Gastroesophageal sphincter (tissue), 4 donors: ENCODE measurements around the gene CRYL1. TPM values are rescaled to one million over a fixed set of nuclear protein-coding genes. Genes with fewer than 3 reads are reported as not detected.

Experiments
- ATAC-seq: fragments of 150-250 bp; one replicate; pipeline ENCODE4 v1.9.1; 2016; ENCODE audit warnings: mild to moderate bottlenecking, moderate library complexity
- H3K27ac ChIP-seq, 4 donors: fragments of 200-600 bp; sonication (generic) in 3 of 4; 1 replicate in 3 of 4; 2 replicates in 1 of 4; pipeline ENCODE4 v1.5.1; 2016 to 2019
- H3K27me3 ChIP-seq: fragments of 200-600 bp; sonication (generic); one replicate; pipeline ENCODE4 v1.5.1; 2019
- H3K36me3 ChIP-seq, 2 donors: fragments of 200-600 bp; sonication (generic); one replicate each; pipeline ENCODE4 v1.5.1; 2019; ENCODE audit warnings: control low read depth in 1 of 2
- H3K4me1 ChIP-seq, 3 donors: fragments of 200-600 bp; sonication (generic); 1 replicate in 2 of 3; 2 replicates in 1 of 3; pipeline ENCODE4 v1.5.1; 2016 to 2019; ENCODE audit warnings: control low read depth in 2 of 3
- H3K4me3 ChIP-seq, 2 donors: fragments of 200-600 bp; sonication (generic); one replicate each; pipeline ENCODE4 v1.5.1; 2019; ENCODE audit warnings: mild to moderate bottlenecking in 1 of 2, moderate library complexity in 1 of 2
- H3K9me3 ChIP-seq, 3 donors: fragments of 200-600 bp; sonication (generic); one replicate each; pipeline ENCODE4 v1.5.1; 2017 to 2019; ENCODE audit warnings: control low read depth in 2 of 3
- CTCF ChIP-seq, 4 experiments: fragments of 200-600 bp in 2 of 4; fragments of 450-650 bp in 2 of 4; sonication (generic) in 1 of 4; IDR thresholded peaks; one replicate each; pipeline ENCODE4 v1.5.1; 2017 to 2019; ENCODE audit warnings: antibody characterized with exemption in 4 of 4, mild to moderate bottlenecking in 2 of 4, moderate library complexity in 2 of 4
- EP300 ChIP-seq: sonication (generic); formaldehyde crosslinking; IDR thresholded peaks from one replicate; pipeline ENCODE4 v1.6.1; 2017; ENCODE audit warnings: antibody characterized with exemption, mild to moderate bottlenecking
- POLR2A ChIP-seq, 2 donors: fragments of 450-650 bp; IDR thresholded peaks; one replicate each; pipeline ENCODE4 v1.6.1; 2017; ENCODE audit warnings: antibody characterized with exemption in 2 of 2, mild to moderate bottlenecking in 2 of 2, moderate library complexity in 1 of 2
- POLR2AphosphoS5 ChIP-seq: sonication (generic); formaldehyde crosslinking; IDR thresholded peaks from one replicate; pipeline ENCODE4 v1.6.1; 2017; ENCODE audit warnings: antibody characterized with exemption
- WGBS, 2 donors: methylation state at CpG; one replicate each; pipeline ENCODE4 v1.1.5; 2018; ENCODE audit warnings: low coverage in 1 of 2; 5-methylcytosine and 5-hydroxymethylcytosine counted together
- total RNA-seq, 4 donors: library from RNA; depleted of rRNA; stranded (reverse); fragments of >200 nt; gene quantifications; one replicate each; pipeline ENCODE4 v1.1.0, GENCODE V29; 2016

CRYL1 gene
- total RNA-seq, 4 donors from 2014 or later: 45.9 to 55.9 (median 47.0) TPM

- peak; percentile 18 for ATAC-seq
- no peaks in the 10 kb centered on the region for H3K36me3 ChIP-seq
- no peak overlapping the region for H3K4me3 ChIP-seq
- H3K27ac ChIP-seq: no peak overlapping the region
- peaks cover 0 to 18% (median 0%) of the 10 kb centered on the region in 3 donors for H3K4me1 ChIP-seq
- no peaks in the 10 kb centered on the region for H3K9me3 ChIP-seq
- TF ChIP-seq POLR2A (IDR thresholded peaks at IDR 0.05): no peak
- no peak for TF ChIP-seq CTCF (IDR thresholded peaks at IDR 0.05)
- TF ChIP-seq EP300: no peak
- no peak for TF ChIP-seq POLR2AphosphoS5
- no peaks in the 10 kb centered on the region for H3K27me3 ChIP-seq
- WGBS, 2 donors: 36 to 49% methylated on average over 7 of the region's 8 CpGs
Observed at GRCh38 chr13:20494656-20495055, 31.0 kb downstream of the CRYL1 start.

GRCh38 chr13:20492641-20493040 lies 33.0 kb downstream of the CRYL1 start:
- no peak overlapping the region for H3K4me3 ChIP-seq
- no peaks in the 10 kb centered on the region for H3K9me3 ChIP-seq
- no peaks in the 10 kb centered on the region for H3K27me3 ChIP-seq
- peaks cover 0 to 18% of the 10 kb centered on the region in 2 donors for H3K36me3 ChIP-seq
- TF ChIP-seq CTCF (IDR thresholded peaks at IDR 0.05): peak in 3 of 4 experiments; percentile 13 to 30 (median 15)
- TF ChIP-seq EP300: no peak
- no peak for TF ChIP-seq POLR2A (IDR thresholded peaks at IDR 0.05)
- TF ChIP-seq POLR2AphosphoS5: no peak
- no peak for ATAC-seq
- H3K4me1 ChIP-seq: peaks cover 0 to 18% (median 0%) of the 10 kb centered on the region in 3 donors
- 52 to 60% methylated on average over 1 to 3 of the region's 3 CpGs for WGBS, 2 donors
- H3K27ac ChIP-seq: no peak overlapping the region

- peaks cover 0 to 23% of the 10 kb centered on the region in 2 donors for H3K36me3 ChIP-seq
- no peaks in the 10 kb centered on the region for H3K9me3 ChIP-seq
- H3K4me1 ChIP-seq: peaks cover 0 to 18% (median 0%) of the 10 kb centered on the region in 3 donors
- H3K27me3 ChIP-seq: no peaks in the 10 kb centered on the region
- no peak overlapping the region for H3K27ac ChIP-seq
- TF ChIP-seq CTCF (IDR thresholded peaks at IDR 0.05) (no peak), EP300 (no peak), POLR2A (IDR thresholded peaks at IDR 0.05) (no peak), POLR2AphosphoS5 (no peak)
- ATAC-seq: no peak
- no peak overlapping the region for H3K4me3 ChIP-seq
- 58 to 71% methylated on average over 3 to 4 of the region's 4 CpGs for WGBS, 2 donors
Observed at GRCh38 chr13:20491926-20492435, 33.7 kb downstream of the CRYL1 start.

- H3K4me3 ChIP-seq: no peak overlapping the region
- TF ChIP-seq CTCF (IDR thresholded peaks at IDR 0.05): no peak
- no peak for TF ChIP-seq EP300
- TF ChIP-seq POLR2AphosphoS5: no peak
- TF ChIP-seq POLR2A (IDR thresholded peaks at IDR 0.05): no peak
- 67 to 73% methylated on average over 1 to 4 of the region's 4 CpGs for WGBS, 2 donors
- peaks cover 0 to 44% of the 10 kb centered on the region in 2 donors for H3K36me3 ChIP-seq
- no peak for ATAC-seq
- H3K4me1 ChIP-seq: no peaks in the 10 kb centered on the region
- H3K27ac ChIP-seq: no peak overlapping the region
- no peaks in the 10 kb centered on the region for H3K9me3 ChIP-seq
- no peaks in the 10 kb centered on the region for H3K27me3 ChIP-seq
Observed at GRCh38 chr13:20489185-20489820, 36.4 kb downstream of the CRYL1 start.

GRCh38 chr13:20487927-20488326 lies 37.7 kb downstream of the CRYL1 start:
- no peak overlapping the region for H3K27ac ChIP-seq
- H3K36me3 ChIP-seq: peaks cover 0 to 46% of the 10 kb centered on the region in 2 donors
- WGBS, 2 donors: 67 to 73% methylated on average over 3 of the region's 3 CpGs
- no peak for ATAC-seq
- TF ChIP-seq CTCF (IDR thresholded peaks at IDR 0.05) (no peak), POLR2AphosphoS5 (no peak)
- H3K4me3 ChIP-seq: no peak overlapping the region
- H3K4me1 ChIP-seq: no peaks in the 10 kb centered on the region
- no peaks in the 10 kb centered on the region for H3K27me3 ChIP-seq
- no peaks in the 10 kb centered on the region for H3K9me3 ChIP-seq
